Ovary (tissue), 3 donors: ENCODE results near the gene MMP24OS.

ENCODE experiments used
- EP300 ChIP-seq: sonication (generic); formaldehyde crosslinking; IDR thresholded peaks from one replicate; pipeline ENCODE4 v1.6.1; 2017; ENCODE audit warnings: antibody characterized with exemption
- TF ChIP-seq, protein P1 (sequence below), 3 donors: fragments of 450-650 bp in 2 of 3; fragments of 200-600 bp in 1 of 3; IDR thresholded peaks; one replicate each; pipeline versions ENCODE4 v1.5.1 to v1.8.0; 2016 to 2022; ENCODE audit warnings: antibody characterized with exemption in 3 of 3, mild to moderate bottlenecking in 1 of 3
- donor health status: DM: no; HTN: no; CAD: no.

DNA sequence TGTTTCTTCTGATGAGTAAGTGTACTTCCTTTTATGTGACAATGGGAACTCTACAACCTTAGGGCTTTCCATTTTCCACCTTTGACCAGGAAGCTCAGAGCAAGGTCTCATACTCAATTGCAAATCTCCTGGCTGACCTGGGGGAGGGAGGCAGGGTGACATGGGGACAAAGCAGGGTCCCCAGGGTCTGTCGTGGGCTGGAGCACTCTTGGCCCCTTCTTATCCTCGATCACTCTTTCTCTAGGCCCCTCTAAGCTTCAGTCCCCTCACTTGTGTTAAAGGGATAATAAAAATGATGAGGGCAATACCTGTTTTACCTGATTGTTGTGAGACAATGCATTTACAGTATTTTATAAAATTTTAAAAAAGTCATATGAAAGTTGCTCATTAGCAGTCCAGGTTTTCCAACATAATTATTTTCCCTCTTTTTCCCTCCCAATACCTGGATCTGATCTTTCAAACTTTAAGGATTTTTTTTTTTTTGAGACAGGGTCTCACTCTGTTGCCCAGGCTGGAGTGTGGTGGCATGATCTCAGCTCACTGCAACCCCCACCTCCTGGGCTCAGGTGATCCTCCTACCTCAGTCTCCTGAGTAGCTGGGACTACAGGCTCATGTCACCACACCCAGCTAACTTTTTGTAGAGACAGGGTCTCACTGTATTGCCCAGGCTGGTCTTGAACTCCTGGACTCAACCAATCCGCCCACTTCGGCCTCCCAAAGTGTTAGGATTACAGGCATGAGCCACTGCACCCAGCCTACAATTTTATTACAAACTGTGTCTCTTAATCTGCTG is 22.7 kb upstream of the MMP24OS start:
- TF ChIP-seq, protein P1, sequence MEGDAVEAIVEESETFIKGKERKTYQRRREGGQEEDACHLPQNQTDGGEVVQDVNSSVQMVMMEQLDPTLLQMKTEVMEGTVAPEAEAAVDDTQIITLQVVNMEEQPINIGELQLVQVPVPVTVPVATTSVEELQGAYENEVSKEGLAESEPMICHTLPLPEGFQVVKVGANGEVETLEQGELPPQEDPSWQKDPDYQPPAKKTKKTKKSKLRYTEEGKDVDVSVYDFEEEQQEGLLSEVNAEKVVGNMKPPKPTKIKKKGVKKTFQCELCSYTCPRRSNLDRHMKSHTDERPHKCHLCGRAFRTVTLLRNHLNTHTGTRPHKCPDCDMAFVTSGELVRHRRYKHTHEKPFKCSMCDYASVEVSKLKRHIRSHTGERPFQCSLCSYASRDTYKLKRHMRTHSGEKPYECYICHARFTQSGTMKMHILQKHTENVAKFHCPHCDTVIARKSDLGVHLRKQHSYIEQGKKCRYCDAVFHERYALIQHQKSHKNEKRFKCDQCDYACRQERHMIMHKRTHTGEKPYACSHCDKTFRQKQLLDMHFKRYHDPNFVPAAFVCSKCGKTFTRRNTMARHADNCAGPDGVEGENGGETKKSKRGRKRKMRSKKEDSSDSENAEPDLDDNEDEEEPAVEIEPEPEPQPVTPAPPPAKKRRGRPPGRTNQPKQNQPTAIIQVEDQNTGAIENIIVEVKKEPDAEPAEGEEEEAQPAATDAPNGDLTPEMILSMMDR (IDR thresholded peaks at IDR 0.05): no peak
- no peak for TF ChIP-seq EP300
